ENCODE data around the gene COLEC12.

Gene COLEC12

GRCh38 chr18:474416-474815 is 26.1 kb downstream of the COLEC12 start:
- DNase-seq (ENCODE audit: low read depth), result no peak

- DNase-seq (ENCODE audit: low read depth), result no peak
These were observed 26.7 kb downstream of the COLEC12 start for GRCh38 chr18:473802-474201.

- DNase-seq (ENCODE audit: low read depth), result no peak
These were observed 28.8 kb downstream of the COLEC12 start for GRCh38 chr18:471716-472115.

- no peak for DNase-seq (ENCODE audit: low read depth)
These were observed 29.6 kb downstream of the COLEC12 start for GRCh38 chr18:470661-471501.

GRCh38 chr18:468955-469790 is 31.3 kb downstream of the COLEC12 start:
- DNase-seq (ENCODE audit: low read depth), result no peak

- DNase-seq (ENCODE audit: low read depth), result no peak
These were observed 36.5 kb downstream of the COLEC12 start for GRCh38 chr18:463827-464541.

- DNase-seq (ENCODE audit: low read depth), result no peak
These were observed 37.1 kb downstream of the COLEC12 start for GRCh38 chr18:463403-463802.

GRCh38 chr18:461762-462161 is 38.7 kb downstream of the COLEC12 start:
- no peak for DNase-seq (ENCODE audit: low read depth)

- no peak for DNase-seq (ENCODE audit: low read depth)
These were observed 39.7 kb downstream of the COLEC12 start for GRCh38 chr18:460791-461190.

- no peak for DNase-seq (ENCODE audit: low read depth)
These were observed 40.5 kb downstream of the COLEC12 start for GRCh38 chr18:459814-460593.

- no peak for DNase-seq (ENCODE audit: low read depth)
These were observed 42.7 kb downstream of the COLEC12 start for GRCh38 chr18:457521-458412.

GRCh38 chr18:457140-457519 is 43.4 kb downstream of the COLEC12 start:
- DNase-seq (ENCODE audit: low read depth), result no peak

- no peak for DNase-seq (ENCODE audit: low read depth)
These were observed 44.0 kb downstream of the COLEC12 start for GRCh38 chr18:456361-457139.

- no peak for DNase-seq (ENCODE audit: low read depth)
These were observed 47.1 kb downstream of the COLEC12 start for GRCh38 chr18:453400-453799.

GRCh38 chr18:452816-453215 is 47.7 kb downstream of the COLEC12 start:
- no peak for DNase-seq (ENCODE audit: low read depth)

GRCh38 chr18:449374-449773 is 51.1 kb downstream of the COLEC12 start:
- DNase-seq (ENCODE audit: low read depth), result no peak

GRCh38 chr18:448116-448790 is 52.2 kb downstream of the COLEC12 start:
- DNase-seq (ENCODE audit: low read depth), result no peak

GRCh38 chr18:446941-447560 is 53.5 kb downstream of the COLEC12 start:
- DNase-seq (ENCODE audit: low read depth), result no peak

GRCh38 chr18:445055-445454 is 55.4 kb downstream of the COLEC12 start:
- no peak for DNase-seq (ENCODE audit: low read depth)
